GM18868 (cell line): Measurements from ENCODE around the gene HMGXB4.

ENCODE experiments used
- ATAC-seq: cut with Tn5 transposase; IDR thresholded peaks from one replicate; pipeline ENCODE4 v1.9.1; 2021; ENCODE audit warnings: mild to moderate bottlenecking, moderate library complexity; ENCODE audit not compliant: unreplicated experiment

Gene HMGXB4

GRCh38 chr22:35325209-35325608, 67.9 kb downstream of the HMGXB4 start:
- no peak for ATAC-seq

- no peak for ATAC-seq
These were observed 69.7 kb downstream of the HMGXB4 start for GRCh38 chr22:35326854-35327562.

- no peak for ATAC-seq
These were observed 70.6 kb downstream of the HMGXB4 start for GRCh38 chr22:35327690-35328471.

- ATAC-seq, result no peak
These were observed 71.2 kb downstream of the HMGXB4 start for GRCh38 chr22:35328472-35328885.

GRCh38 chr22:35329114-35329847, 72.0 kb downstream of the HMGXB4 start:
- no peak for ATAC-seq

GRCh38 chr22:35330258-35330861, 73.1 kb downstream of the HMGXB4 start:
- no peak for ATAC-seq

GRCh38 chr22:35332278-35332677, 75.0 kb downstream of the HMGXB4 start:
- ATAC-seq, result no peak

GRCh38 chr22:35333220-35333619, 75.9 kb downstream of the HMGXB4 start:
- no peak for ATAC-seq

GRCh38 chr22:35334004-35334403, 76.7 kb downstream of the HMGXB4 start:
- no peak for ATAC-seq

- ATAC-seq, result no peak
These were observed 78.2 kb downstream of the HMGXB4 start for GRCh38 chr22:35335468-35335867.

- no peak for ATAC-seq
These were observed 78.9 kb downstream of the HMGXB4 start for GRCh38 chr22:35335936-35336781.

GRCh38 chr22:35337932-35338331, 80.6 kb downstream of the HMGXB4 start:
- ATAC-seq, result no peak

- no peak for ATAC-seq
These were observed 84.0 kb downstream of the HMGXB4 start for GRCh38 chr22:35341090-35341874.

- ATAC-seq, result no peak
These were observed 85.1 kb downstream of the HMGXB4 start for GRCh38 chr22:35342390-35342789.

- no peak for ATAC-seq
These were observed 86.6 kb downstream of the HMGXB4 start for GRCh38 chr22:35343664-35344550.

- ATAC-seq, result no peak
These were observed 87.8 kb downstream of the HMGXB4 start for GRCh38 chr22:35344956-35345690.
